Activated T-helper 1 cell treated with anti-CD3 and anti-CD28 coated beads, Interleukin-12 subunit alpha, Interleukin-12 subunit beta, Interleukin-2, Interleukin-4 antibody, amounts not matched to agents 30 ng/mL and 10 ng/mL and 1 ng/mL, durations not matched to agents 14 hours and 24 hours and 36 hours (primary cell): ENCODE results near the gene DLAT. TPM values are rescaled to one million over a fixed set of nuclear protein-coding genes. Genes with fewer than 3 reads are reported as not detected.
"Not testable (repeated sequence)": the region's sequence is repeated elsewhere in the genome, so short reads cannot be mapped to it uniquely, and the experiment has no call there.

Source experiments
- DNase-seq: peaks from one replicate; pipeline ENCODE4 v3.0.0; 2021; ENCODE audit warnings: low spot score
- H3K27ac Mint-ChIP-seq: one replicate; pipeline ENCODE4 v1.8.0; 2021; ENCODE audit warnings: mild to moderate bottlenecking, mixed read lengths
- H3K27me3 Mint-ChIP-seq: one replicate; pipeline ENCODE4 v1.8.0; 2022; ENCODE audit warnings: mild to moderate bottlenecking, moderate library complexity, mixed read lengths; ENCODE audit not compliant: insufficient read depth
- H3K36me3 Mint-ChIP-seq: one replicate; pipeline ENCODE4 v1.8.0; 2021; ENCODE audit warnings: low read depth, mixed read lengths
- H3K4me1 Mint-ChIP-seq: one replicate; pipeline ENCODE4 v1.8.0; 2021; ENCODE audit warnings: low read depth, mixed read lengths
- H3K4me3 Mint-ChIP-seq: one replicate; pipeline ENCODE4 v1.8.0; 2021; ENCODE audit warnings: mild to moderate bottlenecking, moderate library complexity, mixed read lengths
- H3K9me3 Mint-ChIP-seq: one replicate; pipeline ENCODE4 v1.8.0; 2021; ENCODE audit warnings: mixed read lengths
- intact Hi-C: fragments of 100-400 bp; cut with micrococcal nuclease; formaldehyde crosslinking; loops from one replicate; pipeline ENCODE4 v1.15.1; 2024
- total RNA-seq: library from RNA; stranded (reverse); gene quantifications from 2 replicates; pipeline ENCODE4 v1.2.3, GENCODE V29; 2022

Gene DLAT
- total RNA-seq, 1 donor from 2014 or later: 52.0 TPM

DNA sequence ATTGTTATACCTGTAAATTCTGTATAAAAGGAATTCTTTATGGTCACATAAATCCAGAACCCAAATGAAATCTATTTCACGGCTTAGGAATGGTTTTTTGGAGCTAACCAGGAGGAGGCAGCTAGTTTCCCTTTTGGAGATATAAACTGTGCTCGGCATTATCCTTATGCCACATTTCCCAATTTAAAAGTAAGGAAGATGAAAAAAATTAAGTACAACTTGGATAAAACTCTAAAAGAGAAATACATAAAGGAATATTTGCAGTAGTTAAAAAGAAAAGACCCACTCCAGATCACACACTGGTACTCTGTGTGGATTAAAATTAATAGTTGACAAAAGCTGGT, 17.7 kb downstream of the DLAT start:
- intact Hi-C loops: no loop called here
- no peak overlapping the region for H3K4me3 Mint-ChIP-seq
- no peak for DNase-seq

DNA sequence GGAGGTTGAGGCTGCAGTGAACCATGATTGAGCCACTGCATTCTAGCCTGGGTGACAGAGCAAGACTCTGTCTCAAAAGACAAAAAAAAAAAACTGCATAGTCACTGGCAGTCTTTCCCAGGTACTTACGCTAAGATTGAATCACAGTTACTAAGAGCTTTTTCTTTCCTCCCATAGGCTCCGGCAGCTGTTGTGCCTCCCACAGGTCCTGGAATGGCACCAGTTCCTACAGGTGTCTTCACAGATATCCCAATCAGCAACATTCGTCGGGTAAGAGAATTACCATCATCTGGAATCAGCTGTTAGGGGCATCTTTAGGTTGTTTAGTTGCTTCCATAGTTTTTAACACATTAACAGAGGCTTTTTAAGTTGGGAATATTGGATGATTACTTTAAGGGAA, 19.8 kb downstream of the DLAT start:
- DNase-seq: no peak
- intact Hi-C loops: no loop called here
- Mint-ChIP-seq H3K27me3 (no peaks in the 10 kb centered on the region), H3K36me3 (peaks cover 53% of the 10 kb centered on the region), H3K27ac (no peak overlapping the region), H3K4me1 (peaks cover 18% of the 10 kb centered on the region), H3K4me3 (no peak overlapping the region), H3K9me3 (no peaks in the 10 kb centered on the region)

More for the DNA sequence above, 17.7 kb downstream of the DLAT start:
- Mint-ChIP-seq H3K27me3 (no peaks in the 10 kb centered on the region), H3K9me3 (no peaks in the 10 kb centered on the region), H3K27ac (no peak overlapping the region), H3K36me3 (peaks cover 55% of the 10 kb centered on the region), H3K4me1 (peaks cover 14% of the 10 kb centered on the region)

DNA sequence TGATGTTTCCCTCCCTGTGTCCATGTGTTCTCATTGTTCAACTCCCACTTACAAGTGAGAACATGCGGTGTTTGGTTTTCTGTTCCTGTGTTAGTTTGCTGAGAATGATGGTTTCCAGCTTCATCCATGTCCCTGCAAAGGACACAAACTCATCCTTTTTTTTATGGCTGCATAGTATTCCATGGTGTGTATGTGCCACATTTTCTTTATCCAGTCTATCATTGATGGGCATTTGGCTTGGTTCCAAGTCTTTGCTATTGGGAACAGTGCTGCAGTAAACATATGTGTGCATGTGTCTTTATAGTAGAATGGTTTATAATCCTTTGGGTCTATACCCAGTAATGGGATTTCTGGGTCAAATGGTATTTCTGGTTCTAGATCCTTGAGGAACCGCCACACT, 21.4 kb downstream of the DLAT start:
- H3K27me3 Mint-ChIP-seq, intact Hi-C loops, H3K9me3 Mint-ChIP-seq, DNase-seq, H3K27ac Mint-ChIP-seq, H3K4me3 Mint-ChIP-seq: not testable (repeated sequence)
- Mint-ChIP-seq H3K36me3 (peaks cover 57% of the 10 kb centered on the region), H3K4me1 (peaks cover 21% of the 10 kb centered on the region)

DNA sequence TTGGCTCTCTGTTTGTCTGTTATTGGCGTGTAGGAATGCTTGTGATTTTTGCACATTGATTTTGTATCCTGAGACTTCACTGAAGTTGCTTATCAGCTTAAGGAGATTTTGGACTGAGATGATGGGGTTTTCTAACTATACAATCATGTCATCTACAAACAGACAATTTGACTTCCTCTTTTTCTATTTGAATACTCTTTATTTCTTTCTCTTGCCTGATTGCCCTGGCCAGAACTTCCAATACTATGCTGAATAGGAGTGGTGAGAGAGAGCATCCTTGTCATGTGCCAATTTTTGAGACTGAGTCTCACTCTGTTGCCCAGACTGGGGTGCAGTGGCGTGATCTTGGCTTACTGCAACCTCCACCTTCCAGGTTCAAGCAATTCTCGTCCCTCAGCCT, 23.0 kb downstream of the DLAT start:
- DNase-seq, intact Hi-C loops, H3K4me3 Mint-ChIP-seq, H3K9me3 Mint-ChIP-seq, H3K27ac Mint-ChIP-seq, H3K27me3 Mint-ChIP-seq: not testable (repeated sequence)
- H3K4me1 Mint-ChIP-seq: peaks cover 12% of the 10 kb centered on the region
- peaks cover 60% of the 10 kb centered on the region for H3K36me3 Mint-ChIP-seq

DNA sequence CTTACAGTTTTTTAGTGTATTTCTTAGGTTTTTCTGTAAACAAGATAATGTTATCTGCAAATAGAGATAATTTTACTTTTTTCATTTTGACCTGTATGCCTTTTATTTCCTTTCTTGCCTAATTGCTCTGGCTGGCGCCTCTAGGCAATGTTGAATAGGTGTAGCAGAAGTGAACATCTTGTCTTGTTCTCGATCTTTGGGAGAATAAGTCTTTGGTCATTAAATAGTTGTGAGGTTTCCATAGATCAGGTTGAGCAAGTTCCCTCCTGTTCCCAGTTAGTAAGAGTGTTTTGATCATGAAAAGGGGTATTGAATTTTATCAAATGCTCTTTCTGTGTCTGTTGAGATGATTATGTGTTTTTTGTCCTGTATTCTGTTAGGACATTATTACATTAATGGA, 24.6 kb downstream of the DLAT start:
- Mint-ChIP-seq H3K36me3 (peaks cover 60% of the 10 kb centered on the region), H3K27ac (no peak overlapping the region), H3K9me3 (no peaks in the 10 kb centered on the region), H3K27me3 (no peaks in the 10 kb centered on the region), H3K4me3 (no peak overlapping the region), H3K4me1 (peaks cover 12% of the 10 kb centered on the region)
- intact Hi-C loops: no loop called here
- DNase-seq: no peak

DNA sequence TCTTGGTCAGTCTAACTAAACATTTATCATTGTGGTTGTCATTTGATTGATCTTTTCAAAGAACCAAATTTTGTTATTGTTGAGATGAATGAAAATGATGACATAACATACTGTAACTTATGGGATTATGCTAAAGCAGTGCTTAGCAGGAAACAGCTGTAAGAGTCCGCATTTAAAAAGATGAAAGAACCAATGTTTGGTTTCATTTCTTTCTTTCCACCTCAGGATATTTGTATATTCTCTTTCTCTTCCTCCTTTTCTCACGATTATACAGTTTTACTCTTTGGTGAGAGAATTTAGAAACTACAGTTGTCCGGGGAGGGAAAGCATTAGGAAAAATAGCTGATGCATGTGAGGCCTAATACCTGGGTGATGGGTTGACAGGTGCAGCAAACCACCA, 25.5 kb downstream of the DLAT start:
- Mint-ChIP-seq H3K27me3 (no peaks in the 10 kb centered on the region), H3K27ac (no peak overlapping the region), H3K36me3 (peaks cover 62% of the 10 kb centered on the region), H3K4me3 (no peak overlapping the region), H3K4me1 (peaks cover 12% of the 10 kb centered on the region), H3K9me3 (no peaks in the 10 kb centered on the region)
- intact Hi-C loops: no loop called here
- no peak for DNase-seq

DNA sequence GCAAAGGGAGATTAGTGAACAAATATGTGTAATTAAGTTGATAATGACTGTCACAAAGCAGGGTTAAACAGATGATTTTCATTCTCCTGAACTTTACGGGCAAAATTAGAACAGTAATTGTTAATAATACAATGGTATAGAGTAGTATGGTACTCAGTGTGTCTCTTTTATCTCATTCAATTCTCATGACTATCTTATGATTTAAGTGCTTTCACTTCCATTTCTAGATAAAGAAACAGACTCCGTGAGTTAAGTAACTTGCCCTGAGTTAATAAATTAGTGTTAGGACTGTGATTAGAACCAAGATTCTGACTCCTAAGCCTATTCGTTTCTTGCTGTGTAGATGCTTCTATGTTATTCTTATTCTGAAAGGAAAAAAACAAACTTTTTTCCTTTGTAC, 26.6 kb downstream of the DLAT start:
- H3K27ac Mint-ChIP-seq: no peak overlapping the region
- intact Hi-C loops: no loop called here
- peaks cover 59% of the 10 kb centered on the region for H3K36me3 Mint-ChIP-seq
- H3K27me3 Mint-ChIP-seq: no peaks in the 10 kb centered on the region
- DNase-seq: no peak
- H3K4me1 Mint-ChIP-seq: peaks cover 13% of the 10 kb centered on the region
- H3K4me3 Mint-ChIP-seq: no peak overlapping the region
- H3K9me3 Mint-ChIP-seq: no peaks in the 10 kb centered on the region

DNA sequence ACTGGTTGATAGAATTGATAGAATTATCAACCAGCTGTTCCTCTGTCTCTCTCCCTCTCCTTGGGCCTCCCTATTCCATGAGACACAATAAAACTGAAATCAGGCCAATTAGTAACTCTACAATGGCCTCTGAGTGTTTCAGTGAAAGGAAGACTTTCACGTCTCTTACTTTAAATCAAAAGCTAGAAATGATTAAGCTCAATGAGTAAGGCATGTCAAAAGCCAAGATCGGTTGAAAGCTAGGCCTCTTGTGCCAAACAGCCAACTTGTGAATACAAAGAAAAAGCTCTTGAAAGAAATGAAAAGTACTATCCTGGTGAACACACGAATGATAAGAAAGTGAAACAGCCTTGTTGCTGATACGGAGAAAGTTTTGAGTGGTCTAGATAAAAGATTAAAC, 32.0 kb downstream of the DLAT start:
- peaks cover 13% of the 10 kb centered on the region for H3K4me1 Mint-ChIP-seq
- no peaks in the 10 kb centered on the region for H3K9me3 Mint-ChIP-seq
- peaks cover 42% of the 10 kb centered on the region for H3K36me3 Mint-ChIP-seq
- no peaks in the 10 kb centered on the region for H3K27me3 Mint-ChIP-seq
- H3K27ac Mint-ChIP-seq: peak overlapping the region; percentile 74
- DNase-seq: no peak
- intact Hi-C loops: loop anchor here (1.0 kb wide), 1 partner anchor 25 kb away; no protein-coding TSS in a partner anchor
- H3K4me3 Mint-ChIP-seq: peak overlapping the region; percentile 9

DNA sequence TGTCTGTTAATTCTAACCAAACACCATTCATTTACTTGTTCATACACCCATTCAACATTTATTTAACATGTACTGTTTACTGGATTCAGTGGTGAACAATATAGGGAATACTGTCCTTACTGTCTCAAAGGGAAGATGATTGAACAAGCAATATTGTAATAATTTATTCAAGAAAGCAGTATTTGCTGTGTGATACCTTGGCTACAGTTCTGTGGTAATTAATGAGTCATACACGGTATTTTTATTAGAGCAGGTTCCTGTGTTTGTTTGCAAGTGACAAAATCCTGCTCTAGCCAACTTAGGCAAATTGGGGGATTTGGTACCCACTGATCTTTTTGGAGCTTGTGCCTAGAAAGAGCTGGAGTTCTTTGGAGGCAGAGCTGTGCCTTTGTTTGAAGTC, 32.9 kb downstream of the DLAT start:
- Mint-ChIP-seq H3K27me3 (no peaks in the 10 kb centered on the region), H3K27ac (no peak overlapping the region), H3K9me3 (no peaks in the 10 kb centered on the region), H3K4me1 (peaks cover 13% of the 10 kb centered on the region), H3K36me3 (peaks cover 42% of the 10 kb centered on the region), H3K4me3 (no peak overlapping the region)
- no peak for DNase-seq
- intact Hi-C loops: no loop called here

DNA sequence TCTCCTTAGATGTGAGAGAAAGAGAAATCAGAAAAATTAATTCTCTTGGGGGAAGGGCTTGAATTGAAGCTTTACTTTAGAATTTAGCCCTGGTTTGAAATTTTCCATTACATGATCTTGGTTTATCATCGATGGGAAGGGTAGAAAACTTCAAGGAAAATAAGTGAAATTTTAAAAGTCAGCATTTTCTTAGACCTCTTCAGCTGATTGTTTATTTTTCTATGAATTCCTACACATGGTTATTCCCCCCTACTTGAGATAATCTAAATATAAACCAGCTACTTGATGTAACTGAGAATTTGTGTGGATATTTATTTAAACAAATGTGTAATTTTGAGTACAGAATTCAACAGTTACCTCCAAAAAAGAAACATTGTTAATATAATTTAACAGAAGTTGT, 37.7 kb downstream of the DLAT start:
- no peak overlapping the region for H3K4me3 Mint-ChIP-seq
- H3K27me3 Mint-ChIP-seq: no peaks in the 10 kb centered on the region
- H3K36me3 Mint-ChIP-seq: peaks cover 18% of the 10 kb centered on the region
- peaks cover 1% of the 10 kb centered on the region for H3K4me1 Mint-ChIP-seq
- no peak for DNase-seq
- no peak overlapping the region for H3K27ac Mint-ChIP-seq
- no peaks in the 10 kb centered on the region for H3K9me3 Mint-ChIP-seq
- intact Hi-C loops: no loop called here

DNA sequence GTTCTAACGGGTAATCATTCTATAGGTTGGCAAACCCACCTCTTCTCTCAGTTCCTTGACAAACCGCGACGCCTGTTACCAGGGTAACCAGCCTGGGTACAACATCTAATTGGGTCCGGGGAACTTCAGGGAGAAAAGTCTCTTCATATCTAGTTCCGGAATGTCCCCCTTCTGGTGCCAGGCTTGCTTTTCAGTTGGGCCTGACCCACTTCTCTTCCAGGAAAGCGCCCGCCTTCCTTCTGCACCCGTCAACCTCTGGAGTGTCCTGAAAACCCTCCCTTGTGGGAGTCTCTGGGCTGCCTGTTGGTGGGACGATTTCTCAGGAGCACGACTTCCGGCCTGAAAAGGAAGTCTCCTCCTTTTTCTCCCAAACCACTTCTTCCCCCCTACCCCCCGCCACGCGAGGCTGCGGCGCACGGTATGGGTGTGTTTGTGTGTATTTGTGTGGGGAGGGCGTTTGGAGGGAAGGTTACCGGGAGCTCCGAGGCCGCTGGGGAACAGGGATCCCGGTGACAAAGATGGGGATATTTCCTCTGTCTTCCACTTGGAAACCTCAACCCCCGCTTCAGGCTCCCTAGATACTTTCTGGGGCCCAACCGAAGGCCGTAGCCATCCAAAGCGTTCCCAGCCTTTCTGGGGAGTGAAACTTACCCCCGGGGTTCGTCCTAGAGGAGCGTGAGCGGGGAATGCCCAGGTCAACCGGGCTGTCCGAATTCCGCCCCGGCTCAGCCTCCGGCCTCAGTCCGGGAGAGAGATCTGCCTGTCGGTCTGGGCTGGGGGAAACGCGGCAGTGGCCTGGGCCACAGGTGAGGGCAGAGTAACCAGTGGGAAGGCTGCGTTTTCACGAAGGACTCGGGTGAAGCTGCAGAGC, 49.0 kb downstream of the DLAT start, which contains the start of the genes NKAPD1 and PIH1D2:
NKAPD1 (plus strand) TSS at position 359 of the 871 bp plus-strand sequence. CDS start 1,276 bp downstream, outside the sequence.
PIH1D2 (minus strand) TSS at position 77 of the 871 bp plus-strand sequence. CDS start 843 bp downstream, outside the sequence.
- peaks cover 18% of the 10 kb centered on the region for H3K36me3 Mint-ChIP-seq
- H3K4me3 Mint-ChIP-seq: peak within 1 kb of the TSS; percentile 94

DNA sequence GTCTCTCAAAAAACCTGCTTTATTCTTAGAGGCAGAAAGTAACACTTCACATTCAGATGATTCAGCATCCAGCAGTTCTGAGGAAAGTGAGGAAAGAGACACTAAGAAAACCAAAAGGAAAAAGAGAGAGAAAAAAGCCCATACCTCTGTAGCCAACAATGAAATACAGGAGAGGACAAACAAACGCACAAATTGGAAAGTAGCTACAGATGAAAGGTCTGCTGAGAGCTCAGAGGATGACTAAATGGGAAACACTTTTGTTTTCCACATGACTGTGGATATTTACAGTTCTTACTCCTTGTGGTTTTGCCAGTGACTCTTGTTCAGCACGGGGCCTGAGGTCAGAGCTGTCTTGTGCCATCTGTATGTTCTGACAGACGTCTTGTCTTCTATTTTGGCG, 57.5 kb downstream of the DLAT start:
- Mint-ChIP-seq H3K27ac (peak overlapping the region; percentile 84), H3K36me3 (peaks cover 69% of the 10 kb centered on the region), H3K9me3 (no peaks in the 10 kb centered on the region), H3K4me1 (peaks cover 54% of the 10 kb centered on the region), H3K4me3 (peak overlapping the region; percentile 12), H3K27me3 (no peaks in the 10 kb centered on the region)
- intact Hi-C loops: loop anchor here (1.0 kb wide), 2 partner anchors 8 to 25 kb away; partner anchors contain the start of genes NKAPD1 and PIH1D2
- DNase-seq: no peak

More for the DNA sequence above, 49.0 kb downstream of the DLAT start, which contains the start of the genes NKAPD1 and PIH1D2:
- peak; percentile 77 for DNase-seq
- Mint-ChIP-seq H3K27me3 (no peaks in the 10 kb centered on the region), H3K4me1 (peaks cover 39% of the 10 kb centered on the region), H3K9me3 (no peaks in the 10 kb centered on the region), H3K27ac (peak within 1 kb of the TSS; percentile 95)
- intact Hi-C loops: loop anchor here (1.0 to 5.0 kb wide), 7 partner anchors 8 to 1698 kb away; partner anchors contain the start of genes ALG9, CFAP68, DLAT and FDXACB1

DNA sequence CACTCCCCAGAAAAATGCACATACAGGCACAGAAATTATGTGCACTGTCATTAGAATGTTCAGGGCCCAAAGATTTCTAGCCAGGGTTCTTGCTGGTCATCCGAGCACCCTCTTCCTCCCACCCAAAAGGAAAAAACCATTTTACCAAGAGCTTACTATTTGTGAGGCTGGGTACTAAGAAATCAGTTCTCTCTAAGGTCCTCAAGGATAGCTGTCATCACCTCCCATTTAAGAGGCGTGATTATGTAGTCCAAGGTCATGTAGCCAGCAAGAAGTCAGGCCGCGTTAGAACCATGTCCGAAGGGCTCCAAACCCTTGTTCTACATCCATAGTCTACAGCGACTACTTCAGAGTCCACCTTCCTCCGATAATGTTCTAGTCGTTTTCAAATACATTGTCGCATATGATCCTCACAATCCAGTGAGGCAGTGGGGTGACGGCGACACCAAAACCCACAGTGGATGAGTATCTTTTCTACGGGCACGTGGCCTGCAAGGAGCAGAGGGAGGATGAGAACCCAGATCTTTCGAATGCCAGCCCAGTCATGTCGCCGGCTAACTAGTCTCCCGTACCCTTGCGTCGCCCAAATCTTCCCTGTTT, 60.7 kb downstream of the DLAT start:
- peak; percentile 38 for DNase-seq
- intact Hi-C loops: loop anchor here (1.0 to 5.0 kb wide), 11 partner anchors 12 to 1228 kb away; partner anchors contain the start of genes ALG9, CFAP68, DLAT and FDXACB1
- Mint-ChIP-seq H3K9me3 (no peaks in the 10 kb centered on the region), H3K36me3 (peaks cover 71% of the 10 kb centered on the region), H3K4me1 (peaks cover 68% of the 10 kb centered on the region), H3K27ac (peak overlapping the region; percentile 96), H3K4me3 (peak overlapping the region; percentile 99), H3K27me3 (no peaks in the 10 kb centered on the region)
